Bronchial epithelial cell (primary cell): ENCODE data around the gene LSP1. TPM values are rescaled to one million over a fixed set of nuclear protein-coding genes. Genes with fewer than 3 reads are reported as not detected.
"Not testable (repeated sequence)": the region's sequence is repeated elsewhere in the genome, so short reads cannot be mapped to it uniquely, and the experiment has no call there.

ENCODE experiments used
- DNase-seq: peaks from one replicate; pipeline ENCODE4 v3.0.0-alpha.2; 2010; ENCODE audit warnings: low read depth
- FAIRE-seq: peaks from 2 replicates; lab custom pipeline; 2011; peaks lifted over from hg19 to GRCh38; lab: Jason Lieb, UNC
- H3K27me3 ChIP-seq: 2 replicates; pipeline ENCODE4 v1.5.1; 2011; ENCODE audit warnings: low read length; ENCODE audit not compliant: control insufficient read depth, insufficient read depth
- H3K36me3 ChIP-seq: 2 replicates; pipeline ENCODE4 v1.5.1; 2011; ENCODE audit warnings: low read length; ENCODE audit not compliant: control insufficient read depth, insufficient read depth
- H3K4me3 ChIP-seq: 2 replicates; pipeline ENCODE4 v1.5.1; 2011; ENCODE audit warnings: mild to moderate bottlenecking, low read depth, low read length, control low read depth
- total RNA-seq: library from RNA; depleted of rRNA; stranded (reverse); fragments of >200 nt; gene quantifications from 2 replicates; pipeline ENCODE4 v1.2.1, GENCODE V29; 2014
- TF ChIP-seq, protein P1 (sequence below): IDR thresholded peaks from 2 replicates; pipeline ENCODE4 v1.5.1; 2011; ENCODE audit warnings: mild to moderate bottlenecking, moderate library complexity, low read length, control low read depth, inconsistent platforms; ENCODE audit not compliant: insufficient read depth, severe bottlenecking

Gene LSP1
- total RNA-seq, 1 donor from 2014 or later = 0.26 TPM

GRCh38 chr11:1882265-1883238 is 29.7 kb downstream of the LSP1 start:
- no peaks in the 10 kb centered on the region for H3K36me3 ChIP-seq
- peaks cover 1% of the 10 kb centered on the region for H3K27me3 ChIP-seq
- DNase-seq (peak; percentile 35), FAIRE-seq (no peak)
- H3K4me3 ChIP-seq = no peak overlapping the region
- TF ChIP-seq, protein P1, sequence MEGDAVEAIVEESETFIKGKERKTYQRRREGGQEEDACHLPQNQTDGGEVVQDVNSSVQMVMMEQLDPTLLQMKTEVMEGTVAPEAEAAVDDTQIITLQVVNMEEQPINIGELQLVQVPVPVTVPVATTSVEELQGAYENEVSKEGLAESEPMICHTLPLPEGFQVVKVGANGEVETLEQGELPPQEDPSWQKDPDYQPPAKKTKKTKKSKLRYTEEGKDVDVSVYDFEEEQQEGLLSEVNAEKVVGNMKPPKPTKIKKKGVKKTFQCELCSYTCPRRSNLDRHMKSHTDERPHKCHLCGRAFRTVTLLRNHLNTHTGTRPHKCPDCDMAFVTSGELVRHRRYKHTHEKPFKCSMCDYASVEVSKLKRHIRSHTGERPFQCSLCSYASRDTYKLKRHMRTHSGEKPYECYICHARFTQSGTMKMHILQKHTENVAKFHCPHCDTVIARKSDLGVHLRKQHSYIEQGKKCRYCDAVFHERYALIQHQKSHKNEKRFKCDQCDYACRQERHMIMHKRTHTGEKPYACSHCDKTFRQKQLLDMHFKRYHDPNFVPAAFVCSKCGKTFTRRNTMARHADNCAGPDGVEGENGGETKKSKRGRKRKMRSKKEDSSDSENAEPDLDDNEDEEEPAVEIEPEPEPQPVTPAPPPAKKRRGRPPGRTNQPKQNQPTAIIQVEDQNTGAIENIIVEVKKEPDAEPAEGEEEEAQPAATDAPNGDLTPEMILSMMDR = peak; percentile 94

- FAIRE-seq (no peak), DNase-seq (no peak)
- TF ChIP-seq, protein P1 = no peak
- Histone ChIP-seq H3K4me3 (no peak overlapping the region), H3K27me3 (peaks cover 2% of the 10 kb centered on the region), H3K36me3 (no peaks in the 10 kb centered on the region)
These were observed 30.7 kb downstream of the LSP1 start for GRCh38 chr11:1883346-1884302.

- no peaks in the 10 kb centered on the region for H3K36me3 ChIP-seq
- no peak overlapping the region for H3K4me3 ChIP-seq
- DNase-seq (no peak), FAIRE-seq (no peak)
- H3K27me3 ChIP-seq = peaks cover 5% of the 10 kb centered on the region
- TF ChIP-seq, protein P1 = no peak
These were observed 31.4 kb downstream of the LSP1 start for GRCh38 chr11:1884303-1884700.

GRCh38 chr11:1886551-1886950 is 33.7 kb downstream of the LSP1 start:
- not testable (repeated sequence) for H3K36me3 ChIP-seq

GRCh38 chr11:1887451-1888346 is 34.8 kb downstream of the LSP1 start:
- no peak overlapping the region for H3K4me3 ChIP-seq
- TF ChIP-seq, protein P1 = no peak
- DNase-seq = no peak
- H3K27me3 ChIP-seq = peaks cover 5% of the 10 kb centered on the region
- FAIRE-seq = no peak
- no peaks in the 10 kb centered on the region for H3K36me3 ChIP-seq

More at GRCh38 chr11:1886551-1886950, 33.7 kb downstream of the LSP1 start:
- not testable (repeated sequence) for DNase-seq, FAIRE-seq, H3K4me3 ChIP-seq, H3K27me3 ChIP-seq
